ENCODE measurements around the gene SSUH2. TPM values are rescaled to one million over a fixed set of nuclear protein-coding genes. Genes with fewer than 3 reads are reported as not detected.
A peak's percentile ranks its signal among the peaks of the same experiment; 100 is the strongest.

The SSUH2 gene
- polyA plus RNA-seq, 5 donors, result 1.5 to 2.7 (median 2.3) TPM

GRCh38 chr3:8619548-8619947, 25.1 kb downstream of the SSUH2 start:
- no peak for DNase-seq

- no peak for DNase-seq
These were observed 25.6 kb downstream of the SSUH2 start for GRCh38 chr3:8618950-8619349.

GRCh38 chr3:8617921-8618320, 26.7 kb downstream of the SSUH2 start:
- DNase-seq, result no peak

- no peak for DNase-seq
These were observed 33.6 kb downstream of the SSUH2 start for GRCh38 chr3:8610951-8611350.

GRCh38 chr3:8608791-8609467, 35.7 kb downstream of the SSUH2 start:
- no peak for DNase-seq

GRCh38 chr3:8608041-8608790, 36.4 kb downstream of the SSUH2 start:
- no peak for DNase-seq

GRCh38 chr3:8607234-8608040, 37.2 kb downstream of the SSUH2 start:
- DNase-seq, result peak; percentile 35 to 45

- no peak for DNase-seq
These were observed 37.8 kb downstream of the SSUH2 start for GRCh38 chr3:8606701-8607231.

GRCh38 chr3:8604988-8605387, 39.6 kb downstream of the SSUH2 start:
- no peak for DNase-seq

GRCh38 chr3:8604006-8604405, 40.6 kb downstream of the SSUH2 start:
- DNase-seq, result no peak

GRCh38 chr3:8603115-8603710, 41.4 kb downstream of the SSUH2 start:
- DNase-seq, result no peak

GRCh38 chr3:8600457-8600856, 44.1 kb downstream of the SSUH2 start:
- DNase-seq, result no peak

GRCh38 chr3:8599146-8599545, 45.5 kb downstream of the SSUH2 start:
- no peak for DNase-seq

GRCh38 chr3:8597219-8597853, 47.3 kb downstream of the SSUH2 start:
- DNase-seq, result no peak

GRCh38 chr3:8596321-8597218, 48.0 kb downstream of the SSUH2 start:
- DNase-seq, result no peak

- DNase-seq, result no peak
These were observed 48.9 kb downstream of the SSUH2 start for GRCh38 chr3:8595695-8596115.

- no peak for DNase-seq
These were observed 49.3 kb downstream of the SSUH2 start for GRCh38 chr3:8595252-8595651.

- no peak for DNase-seq
These were observed 51.4 kb downstream of the SSUH2 start for GRCh38 chr3:8593021-8593827.

- no peak for DNase-seq
These were observed 54.6 kb downstream of the SSUH2 start for GRCh38 chr3:8589880-8590556.

All from right lung (tissue), 5 donors.